Measurements from ENCODE around the gene KIF2A. TPM values are rescaled to one million over a fixed set of nuclear protein-coding genes. Genes with fewer than 3 reads are reported as not detected.

KIF2A gene
- total and polyA plus RNA-seq, 9 of the 15 experiments (the other 6 are each of a cell fraction or from before 2014, with no cell fraction given) = 42.6 to 126 (median 77.6) TPM

DNA sequence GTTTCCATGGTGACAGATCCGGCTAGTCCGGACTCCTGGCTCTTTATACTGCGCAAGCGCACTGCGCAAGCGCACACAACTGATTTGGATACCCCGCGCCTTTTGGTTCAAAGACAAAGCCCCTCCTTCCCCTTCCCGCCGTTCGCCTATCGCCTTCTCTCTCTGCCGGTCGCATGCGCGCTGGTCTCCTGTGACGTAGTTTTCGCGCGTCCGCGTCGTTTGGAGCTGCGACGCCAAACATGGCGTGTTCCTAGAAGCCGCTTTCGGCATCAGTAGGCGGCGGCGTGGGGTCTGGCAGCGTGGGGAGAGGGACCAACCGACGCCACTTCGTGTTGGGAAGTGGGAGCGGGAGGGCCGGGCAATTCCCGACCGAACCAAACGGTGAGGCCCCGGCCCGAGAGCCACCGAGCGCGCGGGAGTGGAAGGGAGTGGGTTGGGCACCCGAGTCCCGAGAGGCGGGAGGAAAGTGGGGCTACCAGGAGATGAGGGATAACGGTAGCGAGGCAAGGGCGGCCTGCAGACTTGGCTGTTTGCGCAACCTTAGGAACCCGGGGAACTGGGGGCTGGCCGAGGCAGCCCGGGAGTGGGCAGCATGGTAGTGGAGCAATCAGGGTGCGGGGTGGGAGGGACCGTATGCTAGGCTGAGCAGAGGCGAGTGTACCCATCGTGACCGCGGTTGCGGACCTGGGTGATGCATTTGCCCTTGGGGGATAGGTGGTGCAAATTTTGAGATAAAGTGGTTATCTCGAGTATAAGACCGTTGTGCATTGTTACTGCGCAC lies 106.7 kb downstream of the KIF2A start, which contains the start of gene IPO11 (continued):
- no peak for TF ChIP-seq ZNF146 (CRISPR knock-in tag; IDR thresholded peaks at IDR 0.05; ENCODE audit: unreplicated experiment)
- no peak for TF ChIP-seq BCL6 (CRISPR knock-in tag; IDR thresholded peaks at IDR 0.05)
- TF ChIP-seq ZNF263 (CRISPR knock-in tag; IDR thresholded peaks at IDR 0.05; ENCODE audit: borderline replicate concordance) = no peak
- no peak for TF ChIP-seq FOSL1 (tag; conservative IDR thresholded peaks at IDR 0.05)
- no peak for TF ChIP-seq ZNF212 (CRISPR knock-in tag; IDR thresholded peaks at IDR 0.05)
- no peak for TF ChIP-seq ZKSCAN8 (CRISPR knock-in tag; IDR thresholded peaks at IDR 0.05)
- TF ChIP-seq MCM7 (IDR thresholded peaks at IDR 0.05) = no peak
- peak; percentile 43; the same call in 1 of the 2 replicates for TF ChIP-seq ZNF384 (IDR thresholded peaks at IDR 0.05; ENCODE audit: low read depth, low read length)
- TF ChIP-seq POLR2B (IDR thresholded peaks at IDR 0.05; ENCODE audit: low read depth, partially characterized antibody) = peak; percentile 74
- 0 out of 2 replicates have a peak, but pooled peaks have one; percentile 15 for TF ChIP-seq NR2C2 (CRISPR knock-in tag; IDR thresholded peaks at IDR 0.05)
- no peak; the same call in 1 of the 2 replicates for TF ChIP-seq NR2C2 (tag; IDR thresholded peaks at IDR 0.05)
- TF ChIP-seq TAF7 (tag; IDR thresholded peaks at IDR 0.05) = peak; percentile 90
- TF ChIP-seq CBFA2T3 (IDR thresholded peaks at IDR 0.05) = no peak
- no peak for TF ChIP-seq SNAPC5 (CRISPR knock-in tag; IDR thresholded peaks at IDR 0.05)
- TF ChIP-seq ZNF444 (CRISPR knock-in tag; IDR thresholded peaks at IDR 0.05) = no peak
- peak; percentile 90 to 95 for TF ChIP-seq FOXK2 (conservative IDR thresholded peaks at IDR 0.05 in 1 of 2, IDR thresholded peaks at IDR 0.05 in 1 of 2; ENCODE audit: low read depth in 2 of 2)
- no peak for TF ChIP-seq ZNF707 (CRISPR knock-in tag; conservative IDR thresholded peaks at IDR 0.05)
- TF ChIP-seq RNF219 (CRISPR knock-in tag; IDR thresholded peaks at IDR 0.05) = no peak
- TF ChIP-seq CBX2 (IDR thresholded peaks at IDR 0.05; ENCODE audit: insufficient read depth, low read length, poor library complexity, severe bottlenecking) = no peak
- peak; percentile 98 for TF ChIP-seq ATF1 (CRISPR knock-in tag; IDR thresholded peaks at IDR 0.05)
- peak; percentile 100 for TF ChIP-seq ATF1 (tag; IDR thresholded peaks at IDR 0.05)
- TF ChIP-seq KAT2B (IDR thresholded peaks at IDR 0.05; ENCODE audit: low read depth, low read length) = no peak
- TF ChIP-seq, protein P1, sequence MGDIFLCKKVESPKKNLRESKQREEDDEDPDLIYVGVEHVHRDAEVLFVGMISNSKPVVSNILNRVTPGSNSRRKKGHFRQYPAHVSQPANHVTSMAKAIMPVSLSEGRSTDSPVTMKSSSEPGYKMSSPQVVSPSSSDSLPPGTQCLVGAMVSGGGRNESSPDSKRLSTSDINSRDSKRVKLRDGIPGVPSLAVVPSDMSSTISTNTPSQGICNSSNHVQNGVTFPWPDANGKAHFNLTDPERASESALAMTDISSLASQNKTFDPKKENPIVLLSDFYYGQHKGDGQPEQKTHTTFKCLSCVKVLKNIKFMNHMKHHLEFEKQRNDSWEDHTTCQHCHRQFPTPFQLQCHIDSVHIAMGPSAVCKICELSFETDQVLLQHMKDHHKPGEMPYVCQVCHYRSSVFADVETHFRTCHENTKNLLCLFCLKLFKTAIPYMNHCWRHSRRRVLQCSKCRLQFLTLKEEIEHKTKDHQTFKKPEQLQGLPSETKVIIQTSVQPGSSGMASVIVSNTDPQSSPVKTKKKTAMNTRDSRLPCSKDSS (IDR thresholded peaks at IDR 0.05; ENCODE audit: low read depth, partially characterized antibody) = no peak
- peak; percentile 62; the same call in 1 of the 2 replicates for TF ChIP-seq E2F3 (CRISPR knock-in tag; IDR thresholded peaks at IDR 0.05)
